GM12878 (cell line): Measurements from ENCODE around the gene ZNF511. TPM values are rescaled to one million over a fixed set of nuclear protein-coding genes. Genes with fewer than 3 reads are reported as not detected.

Source experiments
- ATAC-seq: fragments of 200-7000 bp; cut with Tn5 transposase; 3 replicates; pipeline ENCODE4 v1.9.1; 2020; ENCODE audit warnings: mild to moderate bottlenecking, moderate library complexity
- BruUV-seq: library from RNA; stranded (reverse); fragments of 400-500 nt; replicated peaks from 2 replicates; lab custom pipeline; 2021; lab: Mats Ljungman, UMichigan
- CTCF ChIA-PET: fragments of 300-600 bp; sonication (Branson Sonifier 250); formaldehyde crosslinking; extraction: SDS; loops from one replicate; lab custom pipeline; 2021; ENCODE audit warnings: inconsistent platforms; lab: Yijun Ruan, JAX
- POLR2A ChIA-PET: fragments of 350-600 bp; formaldehyde crosslinking; extraction: SDS; loops from one replicate; lab custom pipeline; 2021; ENCODE audit warnings: inconsistent platforms; lab: Charles Lee
- RAD21 ChIA-PET: fragments of 300-600 bp; sonication (Branson Sonifier 250); formaldehyde crosslinking; loops from one replicate; lab custom pipeline; 2023; ENCODE audit warnings: antibody characterized with exemption; ENCODE audit not compliant: unreplicated experiment; lab: Charles Lee
- SMC1A ChIA-PET: fragments of 300-600 bp; sonication (Branson Sonifier 250); formaldehyde crosslinking; loops from one replicate; lab custom pipeline; 2023; ENCODE audit not compliant: unreplicated experiment, uncharacterized antibody; lab: Charles Lee
- DNase-seq: peaks from one replicate; pipeline ENCODE4 v3.0.0-alpha.2; 2011; ENCODE audit warnings: low read depth, low spot score
- FAIRE-seq: peaks from 3 replicates; lab custom pipeline; 2011; peaks lifted over from hg19 to GRCh38; lab: Jason Lieb, UNC
- H2AFZ ChIP-seq: 2 replicates; pipeline ENCODE4 v1.6.0; 2011; ENCODE audit warnings: low read depth, low read length, control low read depth; ENCODE audit not compliant: control insufficient read depth
- H3K27ac ChIP-seq: 2 replicates; pipeline ENCODE4 v1.5.1; 2011; ENCODE audit warnings: control low read depth; ENCODE audit not compliant: control insufficient read depth, insufficient read depth
- H3K27me3 ChIP-seq, 2 experiments: replicated peaks in 1 of 2; 2 replicates each; pipeline versions ENCODE4 v1.6.0 to v1.6.1; 2011; ENCODE audit warnings: low read length in 1 of 2; ENCODE audit not compliant: control insufficient read depth in 2 of 2, insufficient read depth in 2 of 2
- H3K36me3 ChIP-seq, 2 experiments: 2 replicates each; pipeline ENCODE4 v1.5.1; 2011; ENCODE audit warnings: low read length in 1 of 2; ENCODE audit not compliant: control insufficient read depth in 2 of 2, insufficient read depth in 2 of 2
- H3K4me1 ChIP-seq: 2 replicates; pipeline ENCODE4 v1.6.1; 2011; ENCODE audit warnings: mild to moderate bottlenecking, low read length, moderate library complexity, mixed read lengths; ENCODE audit not compliant: control insufficient read depth, insufficient read depth
- H3K4me2 ChIP-seq: 2 replicates; pipeline ENCODE4 v1.6.0; 2011; ENCODE audit warnings: control low read depth; ENCODE audit not compliant: control insufficient read depth, insufficient read depth
- H3K4me3 ChIP-seq: fragments of 200-600 bp; sonication (generic); 2 replicates; pipeline ENCODE4 v1.5.1; 2016
- H3K79me2 ChIP-seq: 2 replicates; pipeline ENCODE4 v1.6.0; 2011; ENCODE audit warnings: low read length; ENCODE audit not compliant: control insufficient read depth, insufficient read depth
- H3K9ac ChIP-seq: 2 replicates; pipeline ENCODE4 v1.8.0; 2011; ENCODE audit warnings: low read length, control low read depth, mixed read lengths; ENCODE audit not compliant: control insufficient read depth, insufficient read depth
- H3K9me3 ChIP-seq: replicated peaks from 3 replicates; pipeline ENCODE4 v1.5.1; 2011; ENCODE audit warnings: mild to moderate bottlenecking, low read length; ENCODE audit not compliant: control insufficient read depth, insufficient read depth
- H4K20me1 ChIP-seq: 2 replicates; pipeline ENCODE4 v1.6.0; 2011; ENCODE audit not compliant: control insufficient read depth, insufficient read depth
- BRCA1 ChIP-seq: IDR thresholded peaks from 2 replicates; pipeline ENCODE4 v1.6.1; 2011; ENCODE audit warnings: low read depth, low read length, improper control_type of control experiment
- EGR1 ChIP-seq, 2 experiments: IDR thresholded peaks; 1 replicate in 1 of 2; 2 replicates in 1 of 2; pipeline ENCODE4 v1.6.1; 2011 to 2012; ENCODE audit warnings: low read depth in 2 of 2, low read length in 2 of 2, borderline replicate concordance in 1 of 2, mild to moderate bottlenecking in 1 of 2, moderate library complexity in 1 of 2
- FOXK2 ChIP-seq: fragments of 450-650 bp; IDR thresholded peaks from 2 replicates; pipeline ENCODE4 v1.6.1; 2017; ENCODE audit warnings: mild to moderate bottlenecking, moderate library complexity
- HCFC1 ChIP-seq: fragments of 150-350 bp; IDR thresholded peaks from 2 replicates; pipeline ENCODE4 v1.6.1; 2014; ENCODE audit warnings: low read length
- MEF2B ChIP-seq: fragments of 450-650 bp; IDR thresholded peaks from 2 replicates; pipeline ENCODE4 v1.6.1; 2018; ENCODE audit warnings: mild to moderate bottlenecking, moderate library complexity; ENCODE audit not compliant: partially characterized antibody, poor library complexity, severe bottlenecking
- MYC ChIP-seq: IDR thresholded peaks from 2 replicates; pipeline ENCODE4 v1.6.1; 2011; ENCODE audit warnings: mild to moderate bottlenecking, low read length, moderate library complexity, inconsistent platforms; ENCODE audit not compliant: insufficient read depth, insufficient replicate concordance, insufficient read length, severe bottlenecking
- NBN ChIP-seq: fragments of 450-650 bp; IDR thresholded peaks from 2 replicates; pipeline ENCODE4 v1.6.1; 2016
- NFYA ChIP-seq: IDR thresholded peaks from 2 replicates; pipeline ENCODE4 v1.6.1; 2011; ENCODE audit warnings: low read depth, mild to moderate bottlenecking, low read length, improper control_type of control experiment, borderline replicate concordance
- NR2F1 ChIP-seq: fragments of 450-650 bp; conservative IDR thresholded peaks from 2 replicates; pipeline ENCODE4 v1.6.1; 2017; ENCODE audit warnings: mild to moderate bottlenecking
- POLR2AphosphoS5 ChIP-seq: IDR thresholded peaks from 2 replicates; pipeline ENCODE4 v1.6.1; 2011; ENCODE audit warnings: mild to moderate bottlenecking, low read length, inconsistent platforms
- SRF ChIP-seq, 2 experiments: IDR thresholded peaks; 2 replicates each; pipeline ENCODE4 v1.6.1; 2011; ENCODE audit warnings: low read depth in 2 of 2, low read length in 2 of 2, mild to moderate bottlenecking in 1 of 2, moderate library complexity in 1 of 2
- ZNF384 ChIP-seq: IDR thresholded peaks from 2 replicates; pipeline ENCODE4 v1.6.1; 2012; ENCODE audit warnings: low read depth, mild to moderate bottlenecking, low read length, improper control_type of control experiment, borderline replicate concordance
- WGBS: methylation state at CpG from one replicate; pipeline ENCODE4 v1.1.6; 2016; ENCODE audit warnings: low lambda C conversion rate; ENCODE audit not compliant: insufficient replicate concordance, insufficient coverage; ENCODE audit errors: missing lambda C conversion rate; 5-methylcytosine and 5-hydroxymethylcytosine counted together
- in situ Hi-C: fragments of 300-500 bp; cut with MboI; formaldehyde crosslinking; loops from 9 replicates; pipeline ENCODE4 v1.14.3; 2018; ENCODE audit warnings: mixed read lengths
- intact Hi-C: fragments of 100-400 bp; cut with micrococcal nuclease; formaldehyde crosslinking; loops from one replicate; pipeline ENCODE4 v1.14.2; 2022; ENCODE audit not compliant: unreplicated experiment
- polyA plus RNA-seq, 11 experiments: library from polyadenylated mRNA; depleted of rRNA in 4 of 11; unstranded in 6 of 11; stranded (reverse) in 5 of 11; fragments of >200 nt; fragmentation: Nextera tagmentation in 4 of 11; fragmentation: Illumina TruSeq in 1 of 11; extraction: Ambion mirVana in 4 of 11; extraction: Trizol in 1 of 11; gene quantifications; 1 replicate in 1 of 11; 2 replicates in 10 of 11; pipeline versions ENCODE4 v1.2.1 to v1.2.3, GENCODE V29; 2011 to 2016; ENCODE audit warnings: inconsistent platforms in 2 of 11, missing spikeins in 2 of 11, low read depth in 1 of 11
- total RNA-seq, 4 experiments: library from RNA; depleted of rRNA in 3 of 4; stranded (reverse); fragments of >200 nt in 3 of 4; fragmentation: Illumina TruSeq in 1 of 4; extraction: Trizol in 1 of 4; gene quantifications; 2 replicates each; pipeline versions ENCODE4 v1.2.1 to v1.2.3, GENCODE V29; 2013 to 2021
- TF ChIP-seq, protein P1 (sequence below): fragments of 450-650 bp; formaldehyde crosslinking; IDR thresholded peaks from 2 replicates; pipeline ENCODE4 v1.4.0; 2022; ENCODE audit warnings: mild to moderate bottlenecking, moderate library complexity
- TF ChIP-seq, protein P2 (sequence below): fragments of 150-350 bp; IDR thresholded peaks from 2 replicates; pipeline ENCODE4 v1.6.1; 2014; ENCODE audit warnings: mild to moderate bottlenecking, low read depth, low read length
- TF ChIP-seq, protein P3 (sequence below): fragments of 450-650 bp; IDR thresholded peaks from 2 replicates; pipeline ENCODE4 v1.6.1; 2016; ENCODE audit warnings: mild to moderate bottlenecking

The ZNF511 gene
- total and polyA plus RNA-seq, 10 of the 15 experiments (the other 5 are each of a cell fraction or from before 2014, with no cell fraction given), result 0.58 to 110 (median 32.0) TPM

DNA sequence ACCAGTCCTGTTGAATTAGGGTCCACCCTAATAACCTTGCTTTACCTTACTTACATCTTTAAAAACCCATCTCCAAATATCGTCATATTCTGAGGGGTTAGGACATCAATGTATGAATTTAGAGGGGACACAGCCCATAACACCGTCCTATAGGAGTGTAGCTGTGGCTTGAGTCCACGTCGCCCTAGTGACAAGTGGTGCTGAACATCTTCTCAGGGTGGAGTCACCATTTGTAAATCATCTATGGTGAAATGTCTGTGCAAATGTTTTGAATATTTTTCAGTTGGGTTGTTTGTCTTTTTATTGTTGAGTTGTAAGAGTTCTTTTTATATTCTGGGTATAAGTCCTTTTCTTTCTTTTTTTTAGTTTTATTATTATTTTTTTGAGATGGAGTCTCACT lies 33.3 kb downstream of the ZNF511 start (continued):
- TF ChIP-seq, protein P1, sequence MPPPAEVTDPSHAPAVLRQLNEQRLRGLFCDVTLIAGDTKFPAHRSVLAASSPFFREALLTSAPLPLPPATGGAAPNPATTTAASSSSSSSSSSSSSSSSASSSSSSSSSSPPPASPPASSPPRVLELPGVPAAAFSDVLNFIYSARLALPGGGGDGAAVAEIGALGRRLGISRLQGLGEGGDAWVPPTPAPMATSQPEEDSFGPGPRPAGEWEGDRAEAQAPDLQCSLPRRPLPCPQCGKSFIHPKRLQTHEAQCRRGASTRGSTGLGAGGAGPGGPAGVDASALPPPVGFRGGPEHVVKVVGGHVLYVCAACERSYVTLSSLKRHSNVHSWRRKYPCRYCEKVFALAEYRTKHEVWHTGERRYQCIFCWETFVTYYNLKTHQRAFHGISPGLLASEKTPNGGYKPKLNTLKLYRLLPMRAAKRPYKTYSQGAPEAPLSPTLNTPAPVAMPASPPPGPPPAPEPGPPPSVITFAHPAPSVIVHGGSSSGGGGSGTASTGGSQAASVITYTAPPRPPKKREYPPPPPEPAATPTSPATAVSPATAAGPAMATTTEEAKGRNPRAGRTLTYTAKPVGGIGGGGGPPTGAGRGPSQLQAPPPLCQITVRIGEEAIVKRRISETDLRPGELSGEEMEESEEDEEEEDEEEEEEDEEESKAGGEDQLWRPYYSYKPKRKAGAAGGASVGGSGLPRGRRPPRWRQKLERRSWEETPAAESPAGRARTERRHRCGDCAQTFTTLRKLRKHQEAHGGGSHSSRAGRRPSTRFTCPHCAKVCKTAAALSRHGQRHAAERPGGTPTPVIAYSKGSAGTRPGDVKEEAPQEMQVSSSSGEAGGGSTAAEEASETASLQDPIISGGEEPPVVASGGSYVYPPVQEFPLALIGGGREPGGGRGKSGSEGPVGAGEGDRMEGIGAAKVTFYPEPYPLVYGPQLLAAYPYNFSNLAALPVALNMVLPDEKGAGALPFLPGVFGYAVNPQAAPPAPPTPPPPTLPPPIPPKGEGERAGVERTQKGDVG (CRISPR knock-in tag), result no peak
- no peak for TF ChIP-seq FOXK2
- TF ChIP-seq, all 136 proteins: peak for 0

DNA sequence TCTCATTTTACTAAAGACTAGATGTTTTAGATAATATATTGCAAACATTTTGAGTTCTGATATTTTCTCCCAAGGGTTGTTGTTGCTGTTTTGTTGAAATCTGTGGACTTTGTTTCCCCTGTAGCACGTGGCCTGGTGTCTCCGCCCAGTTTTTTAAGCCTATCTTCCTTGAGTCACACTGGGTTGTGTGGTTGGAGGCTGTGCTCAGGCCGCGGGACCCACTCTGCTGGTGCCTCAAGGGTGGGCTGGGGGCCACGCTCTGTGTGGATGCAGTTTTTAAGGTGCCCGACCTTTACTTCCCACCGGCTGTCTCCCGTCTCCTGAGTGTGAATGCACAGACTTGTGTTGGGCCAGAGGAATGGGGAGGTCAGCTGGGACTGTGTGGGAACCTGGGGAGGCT lies 34.2 kb downstream of the ZNF511 start:
- ATAC-seq (no peak), FAIRE-seq (no peak), DNase-seq (no peak)
- Histone ChIP-seq H3K36me3 (no peaks in the 10 kb centered on the region), H3K27ac (no peak overlapping the region), H3K4me3 (no peak overlapping the region), H2AFZ (no peak overlapping the region), H3K9ac (no peak overlapping the region), H3K9me3 (no peaks in the 10 kb centered on the region; the same call in 2 of the 3 replicates), H3K4me1 (no peaks in the 10 kb centered on the region), H4K20me1 (no peaks in the 10 kb centered on the region), H3K79me2 (no peaks in the 10 kb centered on the region), H3K4me2 (no peak overlapping the region), H3K27me3 (no peaks in the 10 kb centered on the region; a peak in 1 of 4 replicates)
- BruUV-seq, result no TSS peak
- ChIA-PET POLR2A (no interaction called here), SMC1A (no interaction called here), RAD21 (no interaction called here), CTCF (no interaction called here)
- intact Hi-C loops, result no loop called here
- in situ Hi-C loops, result no loop called here
- TF ChIP-seq, protein P2, sequence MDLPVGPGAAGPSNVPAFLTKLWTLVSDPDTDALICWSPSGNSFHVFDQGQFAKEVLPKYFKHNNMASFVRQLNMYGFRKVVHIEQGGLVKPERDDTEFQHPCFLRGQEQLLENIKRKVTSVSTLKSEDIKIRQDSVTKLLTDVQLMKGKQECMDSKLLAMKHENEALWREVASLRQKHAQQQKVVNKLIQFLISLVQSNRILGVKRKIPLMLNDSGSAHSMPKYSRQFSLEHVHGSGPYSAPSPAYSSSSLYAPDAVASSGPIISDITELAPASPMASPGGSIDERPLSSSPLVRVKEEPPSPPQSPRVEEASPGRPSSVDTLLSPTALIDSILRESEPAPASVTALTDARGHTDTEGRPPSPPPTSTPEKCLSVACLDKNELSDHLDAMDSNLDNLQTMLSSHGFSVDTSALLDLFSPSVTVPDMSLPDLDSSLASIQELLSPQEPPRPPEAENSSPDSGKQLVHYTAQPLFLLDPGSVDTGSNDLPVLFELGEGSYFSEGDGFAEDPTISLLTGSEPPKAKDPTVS, result no peak
- TF ChIP-seq EGR1 (IDR thresholded peaks at IDR 0.05; ENCODE audit: borderline replicate concordance in 1 of 2, low read depth in 2 of 2, low read length in 2 of 2), result no peak
- TF ChIP-seq NR2F1, result no peak
- no peak for TF ChIP-seq MEF2B
- no peak for TF ChIP-seq MYC
- TF ChIP-seq, protein P3, sequence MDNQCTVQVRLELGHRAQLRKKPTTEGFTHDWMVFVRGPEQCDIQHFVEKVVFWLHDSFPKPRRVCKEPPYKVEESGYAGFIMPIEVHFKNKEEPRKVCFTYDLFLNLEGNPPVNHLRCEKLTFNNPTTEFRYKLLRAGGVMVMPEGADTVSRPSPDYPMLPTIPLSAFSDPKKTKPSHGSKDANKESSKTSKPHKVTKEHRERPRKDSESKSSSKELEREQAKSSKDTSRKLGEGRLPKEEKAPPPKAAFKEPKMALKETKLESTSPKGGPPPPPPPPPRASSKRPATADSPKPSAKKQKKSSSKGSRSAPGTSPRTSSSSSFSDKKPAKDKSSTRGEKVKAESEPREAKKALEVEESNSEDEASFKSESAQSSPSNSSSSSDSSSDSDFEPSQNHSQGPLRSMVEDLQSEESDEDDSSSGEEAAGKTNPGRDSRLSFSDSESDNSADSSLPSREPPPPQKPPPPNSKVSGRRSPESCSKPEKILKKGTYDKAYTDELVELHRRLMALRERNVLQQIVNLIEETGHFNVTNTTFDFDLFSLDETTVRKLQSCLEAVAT, result no peak
- TF ChIP-seq ZNF384, result no peak
- no peak for TF ChIP-seq NFYA
- no peak for TF ChIP-seq HCFC1
- TF ChIP-seq BRCA1, result no peak
- no peak for TF ChIP-seq POLR2AphosphoS5
- TF ChIP-seq NBN, result no peak
- no peak for TF ChIP-seq SRF (IDR thresholded peaks at IDR 0.05; ENCODE audit: low read depth in 2 of 2, low read length in 2 of 2)
- 27% methylated on average over 8 of the region's 8 CpGs for WGBS
